GM19023 (cell line): ENCODE data around the gene GLYATL2.

Experiments
- ATAC-seq: cut with Tn5 transposase; IDR thresholded peaks from one replicate; pipeline ENCODE4 v1.9.1; 2021; ENCODE audit warnings: mild to moderate bottlenecking, moderate library complexity; ENCODE audit not compliant: unreplicated experiment

The GLYATL2 gene

GRCh38 chr11:58844361-58845005 lies at the start of gene GLYATL2:
TSS of gene GLYATL2 (minus strand) at chr11:58844704. CDS start at chr11:58839612, 5,092 bp downstream.
- ATAC-seq = no peak

- ATAC-seq = no peak
Measured at GRCh38 chr11:58893899-58894298, 49.4 kb upstream of the GLYATL2 start.

GRCh38 chr11:58888579-58888978 lies 44.1 kb upstream of the GLYATL2 start:
- ATAC-seq = no peak

- no peak for ATAC-seq
Measured at GRCh38 chr11:58887452-58887851, 42.9 kb upstream of the GLYATL2 start.

GRCh38 chr11:58880625-58881024 lies 36.1 kb upstream of the GLYATL2 start:
- ATAC-seq = no peak

GRCh38 chr11:58880166-58880565 lies 35.7 kb upstream of the GLYATL2 start:
- ATAC-seq = no peak

GRCh38 chr11:58867556-58867955 lies 23.1 kb upstream of the GLYATL2 start:
- ATAC-seq = no peak

GRCh38 chr11:58866788-58867187 lies 22.3 kb upstream of the GLYATL2 start:
- ATAC-seq = no peak

GRCh38 chr11:58864335-58864734 lies 19.8 kb upstream of the GLYATL2 start:
- ATAC-seq = no peak

- no peak for ATAC-seq
Measured at GRCh38 chr11:58863697-58864096, 19.2 kb upstream of the GLYATL2 start.

GRCh38 chr11:58861533-58861932 lies 17.0 kb upstream of the GLYATL2 start:
- no peak for ATAC-seq

GRCh38 chr11:58856806-58857205 lies 12.3 kb upstream of the GLYATL2 start:
- no peak for ATAC-seq

GRCh38 chr11:58845386-58845785 lies 882 bp upstream of the GLYATL2 start:
- no peak for ATAC-seq

- ATAC-seq = no peak
Measured at GRCh38 chr11:58837707-58838388, 6.7 kb downstream of the GLYATL2 start.

GRCh38 chr11:58832056-58832645 lies 12.4 kb downstream of the GLYATL2 start:
- no peak for ATAC-seq

- no peak for ATAC-seq
Measured at GRCh38 chr11:58830673-58831301, 13.7 kb downstream of the GLYATL2 start.

GRCh38 chr11:58829786-58830185 lies 14.7 kb downstream of the GLYATL2 start:
- ATAC-seq = no peak

- no peak for ATAC-seq
Measured at GRCh38 chr11:58813693-58814092, 30.8 kb downstream of the GLYATL2 start.

- ATAC-seq = no peak
Measured at GRCh38 chr11:58811499-58811898, 33.0 kb downstream of the GLYATL2 start.

GRCh38 chr11:58807343-58807742 lies 37.2 kb downstream of the GLYATL2 start:
- no peak for ATAC-seq

GRCh38 chr11:58805065-58805464 lies 39.4 kb downstream of the GLYATL2 start:
- ATAC-seq = no peak
